Daoy (cell line): ENCODE measurements around the gene CREM. TPM values are rescaled to one million over a fixed set of nuclear protein-coding genes. Genes with fewer than 3 reads are reported as not detected.

Experiments used
- DNase-seq: peaks from one replicate; pipeline ENCODE4 v3.0.0-alpha.2; 2015; ENCODE audit warnings: low read depth
- total RNA-seq: library from RNA; depleted of rRNA; stranded (reverse); fragments of >200 nt; shearing (Covaris generic); gene quantifications from 2 replicates; pipeline ENCODE4 v1.2.3, GENCODE V29; 2014

Gene CREM
- total RNA-seq, 1 experiment from 2014 or later: 30.2 TPM

GRCh38 chr10:35135861-35136260 lies 9.2 kb downstream of the CREM start:
- no peak for DNase-seq

- no peak for DNase-seq
Observed at GRCh38 chr10:35136263-35136815, 9.7 kb downstream of the CREM start.

- DNase-seq: no peak
Observed at GRCh38 chr10:35140126-35140525, 13.5 kb downstream of the CREM start.

GRCh38 chr10:35140727-35141126 lies 14.1 kb downstream of the CREM start:
- no peak for DNase-seq

- DNase-seq: no peak
Observed at GRCh38 chr10:35150308-35150707, 23.7 kb downstream of the CREM start.

- no peak for DNase-seq
Observed at GRCh38 chr10:35152992-35153391, 26.3 kb downstream of the CREM start.

- DNase-seq: no peak
Observed at GRCh38 chr10:35153716-35154115, 27.1 kb downstream of the CREM start.

- DNase-seq: no peak
Observed at GRCh38 chr10:35160743-35161142, 34.1 kb downstream of the CREM start.

GRCh38 chr10:35161906-35162305 lies 35.3 kb downstream of the CREM start:
- no peak for DNase-seq

- DNase-seq: no peak
Observed at GRCh38 chr10:35165136-35165535, 38.5 kb downstream of the CREM start.

GRCh38 chr10:35165811-35166210 lies 39.2 kb downstream of the CREM start:
- no peak for DNase-seq

GRCh38 chr10:35166607-35167006 lies 40.0 kb downstream of the CREM start:
- no peak for DNase-seq

GRCh38 chr10:35167342-35167741 lies 40.7 kb downstream of the CREM start:
- DNase-seq: no peak

- DNase-seq: no peak
Observed at GRCh38 chr10:35172146-35172545, 45.5 kb downstream of the CREM start.

GRCh38 chr10:35172574-35172973 lies 45.9 kb downstream of the CREM start:
- no peak for DNase-seq

- DNase-seq: no peak
Observed at GRCh38 chr10:35178331-35178730, 51.7 kb downstream of the CREM start.

GRCh38 chr10:35182631-35183510 lies 56.2 kb downstream of the CREM start:
- no peak for DNase-seq

GRCh38 chr10:35184527-35185171 lies 58.0 kb downstream of the CREM start:
- DNase-seq: no peak

GRCh38 chr10:35185260-35186034 lies 58.8 kb downstream of the CREM start:
- DNase-seq: no peak

GRCh38 chr10:35188954-35189353 lies 62.3 kb downstream of the CREM start:
- DNase-seq: no peak

GRCh38 chr10:35191523-35191922 lies 64.9 kb downstream of the CREM start:
- DNase-seq: no peak

- DNase-seq: no peak
Observed at GRCh38 chr10:35192645-35193249, 66.1 kb downstream of the CREM start.
